Midbrain (tissue), 1 donor: ENCODE data around the gene WDR3.
"Not testable (repeated sequence)": the region's sequence is repeated elsewhere in the genome, so short reads cannot be mapped to it uniquely, and the experiment has no call there.

Source experiments
- DNase-seq: peaks from one replicate; lab custom pipeline; 2025; lab: John Stamatoyannopoulos, UW

The WDR3 gene

GRCh38 chr1:117929343-117930172 lies at the start of gene WDR3, which contains the start of gene GDAP2:
Gene WDR3 (plus strand): TSS chr1:117929739. CDS start chr1:117933320, 3,581 bp downstream.
Gene GDAP2 (minus strand): TSS chr1:117929621. CDS start chr1:117920357, 9,264 bp downstream.
- peak; percentile 98 for DNase-seq

- no peak for DNase-seq
Observed at GRCh38 chr1:117883616-117884015, 45.9 kb upstream of the WDR3 start.

- no peak for DNase-seq
Observed at GRCh38 chr1:117886101-117886795, 43.3 kb upstream of the WDR3 start.

GRCh38 chr1:117890452-117890851 lies 39.1 kb upstream of the WDR3 start:
- no peak for DNase-seq

- no peak for DNase-seq
Observed at GRCh38 chr1:117892512-117892911, 37.0 kb upstream of the WDR3 start.

- DNase-seq: no peak
Observed at GRCh38 chr1:117894078-117894477, 35.5 kb upstream of the WDR3 start.

- DNase-seq: peak; percentile 78
Observed at GRCh38 chr1:117895482-117896114, 33.9 kb upstream of the WDR3 start.

- DNase-seq: no peak
Observed at GRCh38 chr1:117897551-117897950, 32.0 kb upstream of the WDR3 start.

GRCh38 chr1:117899801-117900200 lies 29.7 kb upstream of the WDR3 start:
- no peak for DNase-seq

- no peak for DNase-seq
Observed at GRCh38 chr1:117902944-117903343, 26.6 kb upstream of the WDR3 start.

GRCh38 chr1:117904485-117904884 lies 25.1 kb upstream of the WDR3 start:
- no peak for DNase-seq

- DNase-seq: no peak
Observed at GRCh38 chr1:117905019-117905418, 24.5 kb upstream of the WDR3 start.

- DNase-seq: no peak
Observed at GRCh38 chr1:117911051-117911450, 18.5 kb upstream of the WDR3 start.

- DNase-seq: no peak
Observed at GRCh38 chr1:117919376-117919775, 10.2 kb upstream of the WDR3 start.

GRCh38 chr1:117921991-117922390 lies 7.5 kb upstream of the WDR3 start:
- no peak for DNase-seq

- not testable (repeated sequence) for DNase-seq
Observed at GRCh38 chr1:117922717-117923116, 6.8 kb upstream of the WDR3 start.

- DNase-seq: no peak
Observed at GRCh38 chr1:117925981-117926380, 3.6 kb upstream of the WDR3 start.

GRCh38 chr1:117928881-117929342 lies 627 bp upstream of the WDR3 start:
- peak; percentile 48 for DNase-seq

GRCh38 chr1:117930173-117930447 lies 571 bp downstream of the WDR3 start:
- no peak for DNase-seq

GRCh38 chr1:117930484-117930883 lies 945 bp downstream of the WDR3 start:
- no peak for DNase-seq

GRCh38 chr1:117932576-117932975 lies 3.0 kb downstream of the WDR3 start:
- no peak for DNase-seq

- no peak for DNase-seq
Observed at GRCh38 chr1:117933769-117934168, 4.2 kb downstream of the WDR3 start.

- no peak for DNase-seq
Observed at GRCh38 chr1:117942293-117942692, 12.8 kb downstream of the WDR3 start.
